Caki2 (cell line): Measurements from ENCODE around the gene TACSTD2. TPM values are rescaled to one million over a fixed set of nuclear protein-coding genes. Genes with fewer than 3 reads are reported as not detected.
"Not testable (repeated sequence)": the region's sequence is repeated elsewhere in the genome, so short reads cannot be mapped to it uniquely, and the experiment has no call there.

Source experiments
- DNase-seq: peaks from one replicate; pipeline ENCODE4 v3.0.0-alpha.2; 2015; ENCODE audit warnings: low read depth
- in situ Hi-C: cut with HindIII; loops from 2 replicates; pipeline ENCODE4 v1.10.0; 2016; ENCODE audit warnings: low sequenced_read_pairs, low pct_unique_long_range_greater_than_20kb, mixed read lengths
- total RNA-seq: library from RNA; depleted of rRNA; stranded (reverse); fragments of >200 nt; shearing (Covaris generic); gene quantifications from 2 replicates; pipeline ENCODE4 v1.2.3, GENCODE V29; 2014; ENCODE audit warnings: low replicate concordance

Gene TACSTD2
- total RNA-seq, 1 experiment from 2014 or later, result not detected

DNA sequence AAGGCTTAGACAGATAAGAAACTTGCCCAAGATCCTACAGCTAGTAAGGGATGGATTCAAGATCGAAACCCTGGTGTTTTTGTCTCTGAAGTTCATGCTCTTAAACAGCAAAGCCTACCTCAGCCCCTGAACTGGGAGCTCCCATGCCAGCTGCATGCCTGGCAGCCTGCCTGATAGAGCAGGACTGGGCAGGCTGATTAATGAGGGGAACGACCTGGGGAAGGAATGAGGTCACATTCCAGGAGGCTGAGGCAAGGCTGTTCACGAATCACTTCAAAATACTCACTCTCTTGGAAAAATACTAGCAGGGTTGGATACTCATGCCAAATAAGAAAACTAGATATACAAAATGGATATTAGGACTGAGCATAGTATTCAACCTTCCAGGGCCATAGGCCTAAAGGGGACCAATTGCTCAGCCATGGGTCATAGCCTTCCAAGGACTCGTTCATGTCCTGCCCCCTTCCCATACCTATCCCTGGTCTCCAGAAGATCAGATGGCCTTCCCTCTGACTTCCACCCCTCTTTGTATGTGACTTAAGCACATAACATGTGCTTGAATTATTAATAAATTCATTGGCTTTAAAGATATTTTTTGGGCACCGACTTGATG lies 15.6 kb upstream of the TACSTD2 start:
- in situ Hi-C loops, result no loop called here
- DNase-seq, result peak; percentile 84

DNA sequence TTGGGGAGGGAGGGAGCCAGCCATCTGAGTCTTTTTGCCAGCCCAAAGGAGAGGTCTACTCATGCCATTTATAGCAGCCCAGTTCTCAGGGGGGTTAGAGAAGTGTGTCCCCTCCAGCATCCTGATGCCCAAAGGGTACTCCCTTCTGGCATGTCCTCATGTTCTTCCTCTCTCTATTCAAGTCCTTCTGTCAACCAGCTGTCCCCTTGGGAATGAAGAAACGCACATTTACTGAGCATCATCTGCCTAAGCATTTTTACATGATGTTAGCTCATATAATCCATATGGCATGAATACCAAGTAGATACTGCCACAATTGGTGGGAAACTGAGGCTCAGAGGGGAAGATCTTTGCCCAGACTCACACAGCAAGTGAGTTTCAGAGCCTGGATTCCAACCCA lies 14.8 kb upstream of the TACSTD2 start:
- DNase-seq, result no peak
- in situ Hi-C loops, result no loop called here

DNA sequence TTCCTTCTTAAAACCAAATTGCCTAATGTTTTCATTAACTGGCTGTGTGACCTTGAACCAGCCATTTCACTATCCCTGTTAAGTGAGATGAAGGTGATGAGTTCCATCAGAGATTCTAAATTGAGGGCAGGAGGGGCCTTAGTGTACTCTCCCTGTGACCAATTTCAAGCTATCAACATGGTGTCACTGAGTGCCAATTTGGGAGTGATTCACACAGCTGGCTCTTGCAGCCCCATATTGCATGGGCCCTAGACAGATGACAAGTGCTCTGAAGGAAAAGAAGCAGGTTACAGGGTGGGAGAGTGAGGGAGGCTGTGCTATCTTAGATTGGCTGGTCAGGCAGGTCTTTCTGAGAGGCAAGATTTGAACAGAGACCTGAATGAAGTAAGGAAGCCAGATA lies 13.0 kb upstream of the TACSTD2 start:
- no peak for DNase-seq

DNA sequence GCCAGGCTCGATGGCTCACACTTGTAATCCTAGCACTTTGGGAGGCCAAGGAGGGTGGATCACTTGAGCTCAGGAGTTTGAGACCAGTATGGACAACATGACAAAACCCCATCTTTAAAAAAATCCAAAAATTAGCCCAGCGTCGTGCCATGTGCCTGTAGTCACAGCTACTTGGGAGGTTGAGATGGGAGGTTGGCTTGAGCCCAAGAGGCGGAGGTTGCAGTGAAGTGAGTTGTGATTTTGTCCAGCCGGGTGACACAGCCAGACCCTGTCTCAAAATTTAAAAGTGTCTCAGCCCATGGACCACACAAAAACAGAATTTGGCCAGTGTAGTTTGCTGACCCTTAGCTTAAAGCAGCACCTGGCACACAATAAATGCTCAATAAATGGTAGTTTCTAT lies 11.3 kb upstream of the TACSTD2 start:
- in situ Hi-C loops, result no loop called here
- no peak for DNase-seq

More for the DNA sequence above, 13.0 kb upstream of the TACSTD2 start:
- in situ Hi-C loops, result no loop called here

DNA sequence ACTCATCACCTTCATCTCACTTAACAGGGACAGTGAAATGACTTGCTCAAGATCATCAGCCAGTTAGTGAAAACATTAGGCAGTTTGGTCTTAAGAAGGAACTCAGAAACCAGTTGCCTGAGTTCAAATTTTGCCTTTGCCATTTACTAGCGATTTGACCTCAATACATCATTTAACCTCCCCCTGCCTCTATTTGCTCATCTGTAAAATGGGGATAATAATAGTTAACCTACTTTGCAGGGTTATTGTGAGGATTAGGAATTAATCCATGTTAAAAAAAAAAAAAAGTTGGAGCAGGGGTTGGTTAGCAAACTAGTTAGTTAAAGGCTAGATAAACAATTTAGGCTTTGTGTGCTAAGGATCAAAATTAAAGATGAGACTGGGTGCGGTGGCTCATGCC lies 10.6 kb upstream of the TACSTD2 start:
- in situ Hi-C loops, result no loop called here
- no peak for DNase-seq

DNA sequence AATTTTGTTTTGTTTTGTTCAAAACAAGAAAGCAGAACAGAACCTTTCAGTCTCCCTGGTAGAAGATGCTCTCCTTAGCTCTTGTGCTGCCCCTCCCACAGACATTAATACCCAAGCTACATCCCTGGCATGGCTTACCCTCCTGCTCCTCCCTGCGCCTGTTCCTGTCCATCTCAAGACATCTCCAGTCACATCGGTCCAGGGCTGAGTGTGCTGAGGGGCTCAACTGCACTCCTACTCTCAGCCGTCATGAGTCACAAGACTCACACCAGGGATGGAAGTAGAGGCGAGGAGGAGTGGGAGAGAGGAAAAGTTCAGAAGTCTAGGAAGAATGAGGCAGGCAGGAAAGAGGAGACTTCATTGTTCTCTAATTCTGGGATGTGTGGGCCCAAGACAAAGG lies 9.2 kb upstream of the TACSTD2 start:
- DNase-seq, result no peak
- in situ Hi-C loops, result no loop called here

DNA sequence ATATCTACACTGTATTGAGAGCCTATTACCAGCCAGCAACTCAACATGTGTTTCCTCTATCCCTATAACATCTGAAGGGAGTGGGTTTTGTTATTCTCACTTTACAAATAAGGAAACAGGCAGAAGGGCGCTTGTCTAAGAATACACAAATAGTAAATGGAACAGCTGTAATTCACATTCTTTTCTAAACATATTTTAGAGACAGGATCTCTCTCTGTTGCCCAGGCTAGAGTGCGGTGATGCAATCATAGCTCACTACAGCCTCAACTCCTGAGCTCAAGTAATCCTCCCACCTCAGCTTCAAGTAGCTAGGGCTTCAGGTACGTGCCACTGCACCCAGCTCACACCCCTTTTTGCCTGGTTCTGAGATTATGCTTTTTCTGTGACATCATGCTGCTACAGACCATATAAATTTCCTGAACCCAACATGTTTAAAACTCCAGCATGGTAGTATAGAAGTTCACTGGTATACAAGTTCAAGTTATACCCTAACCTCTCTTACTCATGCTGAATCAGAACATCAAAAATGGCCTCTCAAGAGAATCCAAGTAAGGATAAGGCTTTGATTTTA lies 8.6 kb upstream of the TACSTD2 start:
- in situ Hi-C loops, result no loop called here
- DNase-seq, result no peak

DNA sequence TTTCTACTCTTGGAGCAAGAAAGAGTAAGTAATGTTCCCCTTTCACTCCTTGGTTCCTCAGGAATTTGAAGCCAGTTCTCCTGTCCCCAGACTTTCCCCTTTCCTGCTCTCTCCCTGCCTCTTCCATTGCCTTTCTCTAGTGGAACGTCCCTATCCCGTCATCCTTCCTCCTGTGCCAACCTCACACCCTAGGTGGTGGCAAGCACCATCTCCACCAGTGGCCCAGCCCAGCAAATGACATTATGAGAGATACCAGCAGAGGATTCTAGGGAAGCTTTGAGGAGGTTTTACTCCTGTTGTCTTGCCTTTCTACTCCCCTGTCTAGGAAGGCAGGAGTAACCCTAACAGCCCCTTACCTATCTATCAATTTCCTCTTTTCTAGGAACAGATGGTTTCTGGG lies 8.1 kb upstream of the TACSTD2 start:
- in situ Hi-C loops, result no loop called here
- DNase-seq, result no peak

DNA sequence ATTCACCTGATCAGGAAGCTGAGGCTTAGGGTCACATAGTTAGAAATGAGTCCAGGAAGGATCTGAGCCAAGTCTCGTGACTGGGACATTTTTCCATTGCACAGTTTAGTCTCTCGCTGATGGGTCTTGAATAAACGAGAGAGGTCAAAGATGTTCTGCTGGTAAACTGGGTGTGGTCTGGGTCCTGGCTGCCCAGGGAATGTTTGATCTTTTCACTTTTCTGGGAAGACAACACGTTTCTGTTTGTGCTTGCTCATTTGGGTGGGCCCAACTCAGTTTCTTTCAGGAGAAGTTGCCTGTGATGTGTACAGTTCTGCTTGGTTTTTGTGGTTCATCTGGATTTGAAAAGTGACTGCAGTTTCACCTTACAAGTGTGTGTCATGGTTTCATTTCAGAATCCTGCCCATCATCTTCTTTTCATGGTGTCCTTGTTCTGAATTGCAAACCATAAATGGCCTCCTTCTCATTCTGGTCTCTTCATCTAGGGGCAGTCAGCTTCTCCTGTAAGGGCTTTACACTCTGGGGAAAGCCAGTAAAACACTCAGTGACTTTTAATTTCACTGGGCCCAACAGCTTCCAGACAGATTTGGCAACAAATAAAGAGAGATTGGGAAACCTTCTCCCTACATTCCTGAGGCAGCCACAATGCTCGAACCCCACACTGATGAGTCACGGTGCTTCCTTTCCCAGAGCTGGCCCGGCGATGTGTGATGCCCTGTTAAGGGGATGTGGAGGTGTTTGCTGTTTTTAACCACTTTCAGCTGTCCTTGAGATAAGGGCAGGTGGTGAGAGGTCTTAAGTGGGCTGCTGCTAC lies 7.2 kb upstream of the TACSTD2 start:
- in situ Hi-C loops, result no loop called here
- peak; percentile 83 for DNase-seq

DNA sequence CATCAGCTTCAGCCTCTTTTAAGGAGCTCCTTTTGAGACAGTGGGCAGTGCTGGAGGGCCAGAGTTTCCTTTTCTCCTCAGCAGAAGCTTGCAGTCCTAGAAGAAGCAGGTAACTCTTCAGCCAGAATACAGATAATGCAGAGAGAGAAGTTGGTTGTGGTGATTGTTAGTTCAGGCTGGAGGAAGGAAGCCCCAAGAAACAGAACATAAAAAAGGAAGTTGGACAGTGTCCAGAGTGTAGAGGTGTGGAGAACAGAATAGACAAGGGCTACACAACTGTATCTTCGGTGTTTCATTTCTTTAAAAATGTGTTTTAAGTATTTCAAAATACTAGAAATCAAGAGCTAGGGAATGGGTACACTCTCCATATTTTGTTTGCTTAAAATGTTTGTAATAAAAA lies 6.4 kb upstream of the TACSTD2 start:
- in situ Hi-C loops, result no loop called here
- DNase-seq, result no peak

DNA sequence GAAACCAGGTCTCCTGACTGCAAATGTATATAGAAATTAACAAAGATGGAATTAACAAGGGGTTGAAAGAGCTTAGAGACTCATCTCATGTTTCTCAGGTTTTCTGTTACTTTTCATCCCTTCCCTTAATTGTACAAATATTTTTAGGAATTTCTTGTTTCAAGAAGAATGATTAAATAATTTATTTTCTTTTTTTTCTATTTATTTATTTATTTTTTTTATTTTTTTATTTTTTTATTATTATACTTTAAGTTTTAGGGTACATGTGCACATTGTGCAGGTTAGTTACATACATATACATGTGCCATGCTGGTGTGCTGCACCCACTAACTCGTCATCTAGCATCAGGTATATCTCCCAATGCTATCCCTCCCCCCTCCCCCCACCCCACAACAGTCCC lies 5.1 kb upstream of the TACSTD2 start:
- in situ Hi-C loops, DNase-seq: not testable (repeated sequence)

DNA sequence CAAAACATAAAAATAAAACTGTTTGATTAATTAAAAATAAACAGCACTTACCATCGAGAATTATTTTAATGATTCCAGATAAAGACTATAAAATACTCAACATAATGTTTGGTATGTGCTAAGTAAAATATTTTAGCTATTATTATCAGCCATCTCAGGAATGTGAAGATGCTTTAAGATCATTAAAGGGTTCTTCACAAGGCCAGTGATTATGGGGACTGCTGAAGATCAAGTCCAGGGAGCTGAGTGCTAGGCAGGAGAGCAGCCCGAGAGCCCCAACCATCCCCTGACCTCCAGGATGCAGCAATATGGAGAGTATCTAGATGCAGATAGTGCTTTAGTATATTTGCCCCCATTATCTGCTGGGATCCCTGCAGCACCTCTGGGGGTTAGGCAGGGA lies 4.6 kb upstream of the TACSTD2 start:
- DNase-seq, result no peak
- in situ Hi-C loops, result no loop called here

DNA sequence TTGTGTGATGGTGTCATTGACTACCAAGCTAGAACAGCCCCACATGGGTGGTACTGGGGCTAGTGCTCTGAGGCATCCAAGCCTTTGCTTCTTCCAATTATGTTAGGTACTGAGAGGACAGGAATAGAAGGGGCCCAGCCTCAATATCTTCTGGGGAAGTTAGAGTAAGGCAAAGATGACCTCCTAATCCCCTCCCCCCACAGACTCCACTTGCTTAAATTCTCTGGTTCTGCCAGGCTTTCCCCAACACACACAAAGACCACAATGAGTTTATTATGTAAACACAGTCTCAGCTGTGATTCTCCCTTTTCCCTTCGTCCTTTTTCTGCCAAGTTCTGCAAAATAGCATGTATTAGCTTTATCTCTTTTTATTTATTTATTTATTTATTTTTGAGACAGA lies 3.1 kb upstream of the TACSTD2 start:
- no peak for DNase-seq
- in situ Hi-C loops, result no loop called here

DNA sequence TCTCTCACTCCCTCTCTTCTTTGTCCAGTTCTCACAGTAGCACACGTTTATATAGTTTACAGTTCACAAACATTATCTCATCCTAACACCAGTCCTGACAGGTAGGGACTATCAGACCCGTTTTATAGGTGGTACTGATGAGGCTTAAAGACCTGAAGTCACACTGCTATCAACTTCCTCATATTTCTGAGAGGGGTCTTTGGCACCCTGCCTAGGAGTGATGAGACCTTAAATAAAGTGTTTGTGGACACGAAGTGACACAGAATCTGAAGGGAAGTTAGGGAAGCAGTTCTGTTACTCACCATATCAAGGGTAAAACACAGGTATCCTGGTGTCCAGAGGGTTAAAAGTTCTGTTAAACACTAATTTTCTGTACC lies 590 bp upstream of the TACSTD2 start:
- no peak for DNase-seq
- in situ Hi-C loops, result no loop called here

DNA sequence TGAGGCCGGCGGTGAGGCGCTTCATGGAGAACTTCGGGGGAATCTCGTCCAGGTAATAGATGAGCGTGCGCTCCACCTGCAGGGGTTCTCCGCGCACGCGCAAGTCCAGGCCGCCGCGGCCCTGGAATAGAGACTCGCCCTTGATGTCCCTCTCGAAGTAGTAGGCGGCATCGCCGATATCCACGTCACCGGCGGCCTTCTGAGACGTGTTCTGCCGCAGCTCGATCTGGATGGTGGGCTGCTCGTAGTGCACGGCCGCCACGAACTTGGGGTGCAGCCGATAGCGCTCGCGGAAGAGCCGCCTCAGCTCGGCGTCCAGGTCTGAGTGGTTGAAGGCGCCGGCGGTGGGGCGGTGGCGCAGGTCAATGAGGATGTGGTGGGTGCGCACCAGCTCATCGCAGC lies 726 bp downstream of the TACSTD2 start:
- in situ Hi-C loops, result no loop called here

DNA sequence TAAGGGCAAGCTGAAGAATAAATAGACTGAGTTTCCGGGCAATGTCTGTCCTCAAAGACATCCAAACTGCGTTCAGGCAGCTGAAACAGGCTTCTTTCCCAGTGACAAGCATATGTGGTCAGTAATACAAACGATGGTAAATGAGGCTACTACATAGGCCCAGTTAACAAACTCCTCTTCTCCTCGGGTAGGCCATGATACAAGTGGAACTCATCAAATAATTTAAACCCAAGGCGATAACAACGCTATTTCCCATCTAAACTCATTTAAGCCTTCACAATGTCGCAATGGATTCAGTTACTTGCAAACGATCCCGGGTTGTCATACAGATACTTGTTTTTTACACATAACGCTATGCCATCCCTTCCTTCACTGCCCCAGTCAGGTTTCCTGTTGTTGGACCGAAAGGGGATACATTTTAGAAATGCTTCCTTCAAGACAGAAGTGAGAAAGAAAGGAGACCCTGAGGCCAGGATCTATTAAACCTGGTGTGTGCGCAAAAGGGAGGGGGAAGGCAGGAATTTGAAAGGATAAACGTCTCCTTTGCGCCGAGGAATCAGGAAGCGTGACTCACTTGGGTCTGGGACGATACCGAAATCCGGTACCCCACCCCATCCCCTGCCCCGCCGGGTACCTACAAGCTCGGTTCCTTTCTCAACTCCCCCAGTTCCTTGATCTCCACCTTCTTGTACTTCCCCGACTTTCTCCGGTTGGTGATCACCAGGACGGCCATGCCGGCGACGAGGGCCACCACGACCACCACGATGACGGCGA lies 1.3 kb downstream of the TACSTD2 start:
- in situ Hi-C loops, result no loop called here
- no peak for DNase-seq

More for the DNA sequence above, 726 bp downstream of the TACSTD2 start:
- DNase-seq, result no peak

DNA sequence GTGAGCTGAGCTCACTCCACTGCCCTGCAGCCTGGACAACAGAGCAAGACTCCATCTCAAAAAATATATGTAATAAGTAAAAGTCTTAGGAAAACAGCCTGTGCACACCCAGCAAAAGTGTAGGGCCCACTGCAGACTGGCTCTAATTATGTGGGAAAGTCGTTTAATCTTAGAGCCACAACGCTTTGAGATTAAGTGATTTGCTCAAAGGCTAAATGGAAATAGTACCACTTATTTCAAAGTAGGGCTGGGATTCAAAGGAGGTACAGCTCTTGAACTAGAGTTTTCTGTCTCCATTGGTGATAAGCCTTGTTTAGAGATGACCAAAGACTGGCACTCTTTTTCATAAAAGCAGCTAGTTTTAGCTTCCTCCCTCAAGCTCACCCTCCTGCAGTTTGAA lies 2.2 kb downstream of the TACSTD2 start:
- in situ Hi-C loops, result no loop called here
- DNase-seq, result no peak

DNA sequence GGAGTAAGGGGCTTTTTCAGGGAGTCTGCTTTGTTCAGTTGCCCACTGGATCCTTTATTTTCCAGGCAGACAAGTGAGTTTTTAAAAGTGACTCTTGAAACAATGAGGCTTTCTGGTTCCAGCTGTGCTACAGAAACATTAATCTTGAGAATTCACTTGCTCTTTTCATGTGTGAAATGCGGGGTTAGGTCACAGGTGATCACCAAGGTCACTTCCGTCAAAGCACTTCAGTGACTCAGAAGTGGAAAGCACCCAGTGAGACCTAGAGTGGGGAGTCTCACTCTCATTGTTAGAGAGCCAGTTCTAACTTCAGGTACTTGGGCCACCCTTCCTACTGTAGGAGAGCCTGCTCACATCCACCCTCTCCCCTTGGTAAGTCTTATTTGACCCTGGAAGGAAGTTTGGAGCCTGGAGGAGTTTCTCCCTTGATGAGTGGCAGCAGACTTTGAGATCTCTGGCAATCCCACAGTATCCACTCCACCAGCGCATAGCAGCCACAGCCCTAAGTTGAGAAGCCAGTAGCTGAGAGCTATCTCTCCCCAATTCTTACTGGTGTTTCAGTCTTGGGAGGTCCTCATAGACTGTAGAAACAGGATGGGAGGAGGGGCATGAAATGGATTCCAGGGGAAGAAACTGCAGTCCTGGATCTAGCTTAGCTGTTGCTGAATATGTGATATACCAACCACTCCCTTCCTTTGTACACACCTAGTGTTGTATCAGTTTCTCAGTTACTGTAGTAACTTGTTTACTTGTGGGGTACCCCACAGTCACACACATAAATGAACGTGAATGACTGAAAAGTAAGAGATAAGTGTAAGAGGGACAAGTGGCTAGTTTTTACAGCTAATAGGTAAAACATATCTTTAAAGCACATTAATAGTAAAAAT lies 3.1 kb downstream of the TACSTD2 start:
- DNase-seq, result peak; percentile 61
- in situ Hi-C loops, result no loop called here
